Osteocyte (in vitro differentiated cells): ENCODE measurements around the gene RBFOX2. TPM values are rescaled to one million over a fixed set of nuclear protein-coding genes. Genes with fewer than 3 reads are reported as not detected.

Experiments
- DNase-seq: peaks from one replicate; pipeline ENCODE4 v3.0.0; 2021; ENCODE audit warnings: mixed read lengths; ENCODE audit not compliant: unreplicated experiment; ENCODE audit errors: extremely low spot score
- H3K27ac Mint-ChIP-seq: one replicate; pipeline ENCODE4 v1.8.0; 2021; ENCODE audit warnings: mild to moderate bottlenecking, mixed read lengths; ENCODE audit not compliant: unreplicated experiment
- H3K27me3 Mint-ChIP-seq: one replicate; pipeline ENCODE4 v1.8.0; 2021; ENCODE audit warnings: mixed read lengths; ENCODE audit not compliant: unreplicated experiment
- H3K36me3 Mint-ChIP-seq: one replicate; pipeline ENCODE4 v1.8.0; 2021; ENCODE audit warnings: mixed read lengths; ENCODE audit not compliant: unreplicated experiment
- H3K4me1 Mint-ChIP-seq: one replicate; pipeline ENCODE4 v1.8.0; 2021; ENCODE audit warnings: mixed read lengths; ENCODE audit not compliant: unreplicated experiment
- H3K4me3 Mint-ChIP-seq: one replicate; pipeline ENCODE4 v1.8.0; 2021; ENCODE audit warnings: mild to moderate bottlenecking, moderate library complexity, mixed read lengths; ENCODE audit not compliant: unreplicated experiment
- H3K9me3 Mint-ChIP-seq: one replicate; pipeline ENCODE4 v1.8.0; 2021; ENCODE audit warnings: mixed read lengths; ENCODE audit not compliant: unreplicated experiment
- total RNA-seq: library from RNA; stranded (reverse); gene quantifications from 2 replicates; pipeline ENCODE4 v1.2.1, GENCODE V29; 2021
- TF ChIP-seq, protein P1 (sequence below): fragments of 200-600 bp; sonication (generic); IDR thresholded peaks from 2 replicates; pipeline ENCODE4 v1.5.0; 2021; ENCODE audit warnings: antibody characterized with exemption, mild to moderate bottlenecking, moderate library complexity

Gene RBFOX2
- total RNA-seq, 1 donor from 2014 or later = 151 TPM

DNA sequence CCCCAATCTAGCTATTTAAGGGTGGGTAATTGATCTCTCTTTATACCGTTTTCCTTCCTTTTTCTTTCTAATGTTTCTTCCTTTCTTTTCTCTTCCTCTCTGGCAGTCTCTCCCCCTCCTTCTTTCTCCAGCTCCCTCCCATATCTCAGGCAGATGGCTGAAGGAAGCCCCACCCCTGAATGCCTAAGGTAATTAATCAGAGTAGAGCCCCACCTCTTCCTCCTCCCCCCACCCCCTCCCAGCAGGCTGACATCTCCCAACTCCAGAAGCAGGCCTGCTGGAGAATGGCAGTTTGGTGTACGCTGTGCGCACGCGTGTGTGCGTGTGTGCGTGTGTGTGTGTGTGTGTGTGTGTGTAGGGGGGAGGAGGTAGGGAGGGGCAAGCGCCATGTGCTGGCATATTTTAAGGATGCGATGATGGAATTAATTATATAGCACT lies 188.3 kb downstream of the RBFOX2 start:
- TF ChIP-seq, protein P1, sequence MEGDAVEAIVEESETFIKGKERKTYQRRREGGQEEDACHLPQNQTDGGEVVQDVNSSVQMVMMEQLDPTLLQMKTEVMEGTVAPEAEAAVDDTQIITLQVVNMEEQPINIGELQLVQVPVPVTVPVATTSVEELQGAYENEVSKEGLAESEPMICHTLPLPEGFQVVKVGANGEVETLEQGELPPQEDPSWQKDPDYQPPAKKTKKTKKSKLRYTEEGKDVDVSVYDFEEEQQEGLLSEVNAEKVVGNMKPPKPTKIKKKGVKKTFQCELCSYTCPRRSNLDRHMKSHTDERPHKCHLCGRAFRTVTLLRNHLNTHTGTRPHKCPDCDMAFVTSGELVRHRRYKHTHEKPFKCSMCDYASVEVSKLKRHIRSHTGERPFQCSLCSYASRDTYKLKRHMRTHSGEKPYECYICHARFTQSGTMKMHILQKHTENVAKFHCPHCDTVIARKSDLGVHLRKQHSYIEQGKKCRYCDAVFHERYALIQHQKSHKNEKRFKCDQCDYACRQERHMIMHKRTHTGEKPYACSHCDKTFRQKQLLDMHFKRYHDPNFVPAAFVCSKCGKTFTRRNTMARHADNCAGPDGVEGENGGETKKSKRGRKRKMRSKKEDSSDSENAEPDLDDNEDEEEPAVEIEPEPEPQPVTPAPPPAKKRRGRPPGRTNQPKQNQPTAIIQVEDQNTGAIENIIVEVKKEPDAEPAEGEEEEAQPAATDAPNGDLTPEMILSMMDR = no peak
- Mint-ChIP-seq H3K4me1 (peaks cover 52% of the 10 kb centered on the region), H3K27ac (peak overlapping the region; percentile 92), H3K27me3 (no peaks in the 10 kb centered on the region), H3K9me3 (no peaks in the 10 kb centered on the region), H3K36me3 (peaks cover 3% of the 10 kb centered on the region), H3K4me3 (peak overlapping the region; percentile 95)
- DNase-seq = peak; percentile 94

DNA sequence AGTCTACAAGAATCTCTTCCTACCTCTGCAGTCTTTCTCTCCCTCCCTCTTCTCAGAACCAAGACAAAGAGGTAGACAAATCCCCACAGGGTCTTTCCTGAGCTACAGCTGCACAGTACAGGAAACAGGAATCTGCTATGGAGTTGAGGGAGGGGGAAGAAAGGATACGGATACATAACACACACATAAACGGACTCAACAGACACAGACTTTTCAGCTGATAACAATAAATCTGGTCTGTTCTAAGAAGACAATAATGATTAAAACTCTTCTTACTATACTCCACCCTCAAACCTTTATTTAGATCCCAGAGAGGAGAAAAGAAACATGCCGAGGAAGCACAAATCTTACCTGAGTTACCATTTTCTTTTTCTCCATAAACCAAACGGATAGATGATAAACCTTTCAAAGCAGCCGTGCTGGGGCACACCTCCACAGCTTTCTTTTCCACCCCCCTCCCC lies 188.8 kb downstream of the RBFOX2 start:
- no peak for DNase-seq
- TF ChIP-seq, protein P1 = no peak
- no peaks in the 10 kb centered on the region for H3K9me3 Mint-ChIP-seq

DNA sequence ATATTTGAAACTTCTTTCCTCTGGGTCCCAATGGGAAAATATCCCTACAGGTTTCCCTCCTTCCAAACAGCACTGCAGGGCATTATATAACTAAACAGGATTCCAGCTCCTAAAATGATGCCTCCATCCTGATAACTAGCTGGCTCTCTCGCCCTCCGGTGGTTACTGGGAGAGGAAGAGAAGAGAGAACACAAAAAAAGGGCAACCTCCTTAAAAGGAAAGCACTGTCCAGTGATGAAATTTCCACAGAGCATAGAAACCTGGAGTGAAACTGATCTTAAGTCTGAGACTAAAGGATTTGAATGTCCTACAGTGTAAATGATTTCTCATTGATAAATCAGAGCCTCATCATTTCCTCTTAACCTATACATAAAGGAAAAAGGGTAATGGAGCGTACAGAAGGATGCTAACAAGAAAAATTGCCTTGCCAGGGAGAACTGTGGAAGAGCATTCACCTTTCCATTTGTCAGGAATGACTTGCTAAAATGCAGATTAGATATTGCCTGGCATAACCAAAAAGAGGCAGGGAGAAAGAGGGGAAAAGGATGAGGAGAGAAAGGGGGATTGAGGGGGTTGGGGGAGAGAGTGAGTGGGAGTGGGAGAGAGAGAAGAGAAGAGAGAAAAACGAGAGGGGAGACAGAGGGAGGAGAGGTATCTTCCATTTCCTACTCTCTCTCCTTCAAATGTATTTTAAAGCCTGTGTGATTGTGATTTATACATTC lies 189.6 kb downstream of the RBFOX2 start:
- no peaks in the 10 kb centered on the region for H3K9me3 Mint-ChIP-seq
- peaks cover 64% of the 10 kb centered on the region for H3K4me1 Mint-ChIP-seq
- H3K36me3 Mint-ChIP-seq = no peaks in the 10 kb centered on the region
- TF ChIP-seq, protein P1 = peak; percentile 67
- H3K27ac Mint-ChIP-seq = peak overlapping the region; percentile 92
- H3K27me3 Mint-ChIP-seq = no peaks in the 10 kb centered on the region
- no peak for DNase-seq
- H3K4me3 Mint-ChIP-seq = peak overlapping the region; percentile 95

More for the DNA sequence above, 188.8 kb downstream of the RBFOX2 start:
- Mint-ChIP-seq H3K27me3 (no peaks in the 10 kb centered on the region), H3K36me3 (no peaks in the 10 kb centered on the region), H3K27ac (peak overlapping the region; percentile 92), H3K4me3 (peak overlapping the region; percentile 95), H3K4me1 (peaks cover 56% of the 10 kb centered on the region)

DNA sequence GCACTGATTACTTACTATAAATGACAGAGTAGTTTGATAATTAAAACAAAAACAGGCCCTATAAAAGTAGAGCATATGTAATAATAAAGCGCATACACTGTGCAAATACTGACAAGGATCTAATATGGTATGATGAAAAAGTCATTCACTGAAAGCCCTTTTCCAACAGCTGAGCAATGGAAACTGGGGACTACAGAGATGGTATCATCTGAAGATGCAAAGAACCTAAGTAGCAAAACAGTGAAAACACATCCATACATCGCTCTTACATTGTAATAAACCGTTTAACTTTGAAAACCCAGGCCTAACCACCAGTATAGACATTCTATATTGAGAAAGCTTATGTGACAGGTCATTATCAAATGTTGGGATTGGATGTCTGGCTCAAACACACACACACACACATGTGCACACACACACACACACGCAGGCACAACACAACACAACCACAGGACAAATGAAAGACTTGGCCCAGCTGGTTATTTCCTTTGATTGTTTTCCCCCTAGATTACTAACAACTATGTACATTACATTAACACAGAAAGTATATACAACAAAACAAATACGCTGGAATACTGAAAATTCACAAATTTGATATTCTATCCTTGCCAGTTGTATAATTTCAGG lies 191.4 kb downstream of the RBFOX2 start:
- Mint-ChIP-seq H3K9me3 (no peaks in the 10 kb centered on the region), H3K27ac (peak overlapping the region; percentile 98), H3K36me3 (no peaks in the 10 kb centered on the region), H3K27me3 (no peaks in the 10 kb centered on the region), H3K4me1 (peaks cover 62% of the 10 kb centered on the region), H3K4me3 (peak overlapping the region; percentile 81)
- TF ChIP-seq, protein P1 = no peak
- no peak for DNase-seq

DNA sequence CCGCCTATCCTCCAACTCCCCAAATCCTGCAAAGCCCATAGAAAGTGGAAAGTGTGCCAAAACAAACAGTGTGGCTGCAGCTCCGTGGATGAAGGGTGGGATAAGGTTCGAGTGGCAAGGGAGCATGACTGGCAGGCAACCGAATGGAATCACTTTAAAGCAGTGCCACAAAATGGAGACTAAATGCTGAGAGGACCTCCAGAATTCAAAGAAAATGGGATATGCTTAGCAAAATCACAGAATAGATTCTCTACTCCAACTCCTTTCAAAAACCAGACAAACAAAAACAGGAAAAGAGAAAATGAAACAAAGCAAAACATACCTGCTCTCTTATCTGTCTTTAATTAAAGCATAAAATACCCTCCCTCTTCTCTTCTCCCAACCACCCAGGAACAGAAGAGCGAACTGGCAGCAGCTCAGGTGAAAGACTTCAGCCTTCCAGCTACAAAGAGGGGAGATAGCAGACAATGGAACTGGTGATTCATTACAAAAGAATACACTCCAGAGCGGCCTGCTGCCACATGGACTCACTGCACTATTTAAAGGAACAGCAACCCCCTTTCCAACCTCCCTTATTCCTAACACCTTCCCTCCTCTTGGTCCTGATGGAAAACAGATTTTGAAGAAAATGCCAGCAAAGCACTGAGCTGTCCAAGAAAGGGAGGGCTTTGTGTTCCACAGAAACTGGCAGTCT lies 192.5 kb downstream of the RBFOX2 start:
- H3K27ac Mint-ChIP-seq = peak overlapping the region; percentile 98
- H3K27me3 Mint-ChIP-seq = no peaks in the 10 kb centered on the region
- no peaks in the 10 kb centered on the region for H3K9me3 Mint-ChIP-seq
- H3K36me3 Mint-ChIP-seq = no peaks in the 10 kb centered on the region
- peaks cover 62% of the 10 kb centered on the region for H3K4me1 Mint-ChIP-seq
- peak overlapping the region; percentile 81 for H3K4me3 Mint-ChIP-seq
- DNase-seq = no peak
- TF ChIP-seq, protein P1 = no peak
